Esophagus squamous epithelium (tissue), 5 donors: ENCODE results near the gene FKTN. TPM values are rescaled to one million over a fixed set of nuclear protein-coding genes. Genes with fewer than 3 reads are reported as not detected.

Experiments
- DNase-seq: peaks from one replicate; lab custom pipeline; 2025; lab: John Stamatoyannopoulos, UW
- H3K27ac ChIP-seq, 4 donors: fragments of 200-600 bp; sonication (generic); one replicate each; pipeline ENCODE4 v1.5.1; 2016 to 2019; ENCODE audit warnings: mild to moderate bottlenecking in 1 of 4
- H3K27me3 ChIP-seq, 4 donors: fragments of 200-600 bp; sonication (generic); 1 replicate in 3 of 4; 2 replicates in 1 of 4; pipeline versions ENCODE4 v1.5.1 to v1.6.0; 2017 to 2021; ENCODE audit warnings: antibody characterized with exemption in 1 of 4
- H3K36me3 ChIP-seq, 3 donors: fragments of 200-600 bp; sonication (generic); one replicate each; pipeline ENCODE4 v1.5.1; 2016 to 2019
- H3K4me1 ChIP-seq, 3 donors: fragments of 200-600 bp; sonication (generic); one replicate each; pipeline ENCODE4 v1.5.1; 2017 to 2019
- H3K4me3 ChIP-seq, 4 donors: fragments of 200-600 bp; sonication (generic); 1 replicate in 3 of 4; 2 replicates in 1 of 4; pipeline ENCODE4 v1.5.1; 2016 to 2019; ENCODE audit warnings: mild to moderate bottlenecking in 2 of 4, moderate library complexity in 1 of 4
- H3K9me3 ChIP-seq, 3 donors: fragments of 200-600 bp; sonication (generic); one replicate each; pipeline ENCODE4 v1.5.1; 2016 to 2019
- CTCF ChIP-seq, 6 experiments: fragments of 450-650 bp in 4 of 6; fragments of 200-600 bp in 2 of 6; sonication (generic) in 2 of 6; IDR thresholded peaks; one replicate each; pipeline ENCODE4 v1.5.1; 2016 to 2019; ENCODE audit warnings: antibody characterized with exemption in 6 of 6, mild to moderate bottlenecking in 4 of 6, moderate library complexity in 4 of 6
- POLR2A ChIP-seq, 4 donors: fragments of 450-650 bp; IDR thresholded peaks; one replicate each; pipeline ENCODE4 v1.6.1; 2017; ENCODE audit warnings: antibody characterized with exemption in 4 of 4, mild to moderate bottlenecking in 4 of 4, moderate library complexity in 3 of 4
- WGBS, 2 donors: methylation state at CpG; one replicate each; pipeline ENCODE4 v1.1.5; 2018; 5-methylcytosine and 5-hydroxymethylcytosine counted together
- intact Hi-C: fragments of 100-400 bp; cut with DNase I; formaldehyde crosslinking; loops from one replicate; pipeline ENCODE4 v1.15.0; 2022
- total RNA-seq, 4 donors: library from RNA; depleted of rRNA; stranded (reverse); fragments of >200 nt; gene quantifications; one replicate each; pipeline ENCODE4 v1.1.0, GENCODE V29; 2016
- donor health status: DM: yes; HTN: yes; CAD: no.

FKTN gene
- total RNA-seq, 4 donors from 2014 or later = 5.9 to 10.9 (median 7.2) TPM

- WGBS, 2 donors = 45 to 68% methylated on average over 8 of the region's 8 CpGs
- H3K4me1 ChIP-seq = no peaks in the 10 kb centered on the region
- no peak for DNase-seq
- H3K27ac ChIP-seq = no peak overlapping the region
- no peaks in the 10 kb centered on the region for H3K9me3 ChIP-seq
- TF ChIP-seq CTCF (IDR thresholded peaks at IDR 0.05) (no peak), POLR2A (IDR thresholded peaks at IDR 0.05) (no peak)
- H3K36me3 ChIP-seq = no peaks in the 10 kb centered on the region
- no peak overlapping the region for H3K4me3 ChIP-seq
- no peaks in the 10 kb centered on the region for H3K27me3 ChIP-seq
- intact Hi-C loops = no loop called here
Observed at GRCh38 chr9:105679257-105680022, 121.5 kb downstream of the FKTN start.

GRCh38 chr9:105681313-105681712 is 123.4 kb downstream of the FKTN start:
- WGBS, 2 donors = 92 to 100% methylated on average over 2 of the region's 2 CpGs

GRCh38 chr9:105681724-105682123 is 123.8 kb downstream of the FKTN start:
- no peaks in the 10 kb centered on the region for H3K27me3 ChIP-seq
- DNase-seq = no peak
- no peaks in the 10 kb centered on the region for H3K36me3 ChIP-seq
- no peaks in the 10 kb centered on the region for H3K4me1 ChIP-seq
- H3K9me3 ChIP-seq = no peaks in the 10 kb centered on the region
- H3K4me3 ChIP-seq = no peak overlapping the region
- H3K27ac ChIP-seq = no peak overlapping the region
- intact Hi-C loops = no loop called here
- no peak for TF ChIP-seq POLR2A (IDR thresholded peaks at IDR 0.05)
- WGBS, 2 donors = 86 to 100% methylated on average over 1 of the region's 1 CpG

More at GRCh38 chr9:105681313-105681712, 123.4 kb downstream of the FKTN start:
- Histone ChIP-seq H3K4me3 (no peak overlapping the region), H3K4me1 (no peaks in the 10 kb centered on the region), H3K27me3 (no peaks in the 10 kb centered on the region), H3K36me3 (no peaks in the 10 kb centered on the region), H3K27ac (no peak overlapping the region), H3K9me3 (no peaks in the 10 kb centered on the region)
- intact Hi-C loops = no loop called here
- TF ChIP-seq CTCF (IDR thresholded peaks at IDR 0.05) (no peak), POLR2A (IDR thresholded peaks at IDR 0.05) (no peak)
- no peak for DNase-seq

- Histone ChIP-seq H3K9me3 (no peaks in the 10 kb centered on the region), H3K36me3 (no peaks in the 10 kb centered on the region), H3K27me3 (peaks cover 0 to 2% (median 0%) of the 10 kb centered on the region in 4 donors), H3K4me3 (no peak overlapping the region), H3K27ac (no peak overlapping the region), H3K4me1 (no peaks in the 10 kb centered on the region)
- no peak for DNase-seq
- 70 to 83% methylated on average over 1 of the region's 1 CpG for WGBS, 2 donors
- intact Hi-C loops = no loop called here
- TF ChIP-seq CTCF (IDR thresholded peaks at IDR 0.05) (no peak), POLR2A (IDR thresholded peaks at IDR 0.05) (no peak)
Observed at GRCh38 chr9:105683688-105684275, 125.9 kb downstream of the FKTN start.

GRCh38 chr9:105686936-105687335 is 129.0 kb downstream of the FKTN start:
- no peak for TF ChIP-seq CTCF (IDR thresholded peaks at IDR 0.05)
- TF ChIP-seq POLR2A (IDR thresholded peaks at IDR 0.05) = no peak
- H3K4me3 ChIP-seq = no peak overlapping the region
- intact Hi-C loops = no loop called here
- 88 to 95% methylated on average over 4 of the region's 4 CpGs for WGBS, 2 donors
- no peaks in the 10 kb centered on the region for H3K4me1 ChIP-seq
- no peak overlapping the region for H3K27ac ChIP-seq
- no peaks in the 10 kb centered on the region for H3K36me3 ChIP-seq
- H3K9me3 ChIP-seq = no peaks in the 10 kb centered on the region
- H3K27me3 ChIP-seq = peaks cover 0 to 26% (median 0%) of the 10 kb centered on the region in 4 donors
- DNase-seq = no peak

Other genes starting within 250 kb of the FKTN start
- 1 to 10 TPM in 2 of 4 donors, under 1 TPM in 2; 0.38 to 1.8 (median 1.2) TPM for gene FSD1L, start 110.1 kb upstream of the FKTN start, total RNA-seq
- gene TAL2, start 104.3 kb downstream of the FKTN start, total RNA-seq = not detected
- gene TMEM38B, start 136.4 kb downstream of the FKTN start, total RNA-seq = 1 to 10 TPM; 3.5 to 7.6 (median 7.2) TPM